K562 (cell line): ENCODE data around the gene RYK. TPM values are rescaled to one million over a fixed set of nuclear protein-coding genes. Genes with fewer than 3 reads are reported as not detected.

ENCODE experiments used
- HSF4 ChIP-seq: fragments of 250-450 bp; sonication (Bioruptor Pico); IDR thresholded peaks from 2 replicates; pipeline ENCODE4 v2.1.2; 2022; ENCODE audit warnings: mild to moderate bottlenecking, moderate library complexity, borderline replicate concordance
- NONO ChIP-seq, 2 experiments: fragments of 200-400 bp in 1 of 2; fragments of 450-650 bp in 1 of 2; formaldehyde crosslinking in 1 of 2; IDR thresholded peaks; 2 replicates each; pipeline ENCODE4 v1.6.1; 2017; ENCODE audit warnings: low read depth in 2 of 2, mild to moderate bottlenecking in 2 of 2, moderate library complexity in 2 of 2, low read length in 1 of 2
- TFAM ChIP-seq: fragments of 250-450 bp; sonication (Bioruptor Pico); conservative IDR thresholded peaks from 2 replicates; pipeline ENCODE4 v1.5.0; 2021; ENCODE audit warnings: mild to moderate bottlenecking, moderate library complexity
- ZNF134 ChIP-seq: fragments of 250-450 bp; sonication (Bioruptor Pico); conservative IDR thresholded peaks from 2 replicates; pipeline ENCODE4 v1.4.0; 2020
- polyA plus RNA-seq, 8 experiments: library from polyadenylated mRNA; depleted of rRNA in 4 of 8; stranded (reverse) in 5 of 8; unstranded in 3 of 8; fragments of >200 nt; fragmentation: Nextera tagmentation in 2 of 8; fragmentation: Illumina TruSeq in 1 of 8; extraction: Ambion mirVana in 2 of 8; extraction: Trizol in 1 of 8; gene quantifications; 2 replicates each; pipeline versions ENCODE4 v1.2.1 to v1.2.3, GENCODE V29; 2011 to 2014; ENCODE audit warnings: inconsistent platforms in 1 of 8, missing spikeins in 1 of 8
- total RNA-seq, 7 experiments: library from RNA; depleted of rRNA in 6 of 7; stranded (reverse); fragments of >200 nt in 6 of 7; fragmentation: Illumina TruSeq in 2 of 7; extraction: Trizol in 2 of 7; gene quantifications; 2 replicates each; pipeline versions ENCODE4 v1.2.1 to v1.2.3, GENCODE V29; 2011 to 2021; ENCODE audit warnings: low replicate concordance in 1 of 7
- TF ChIP-seq, protein P1 (sequence below), 2 experiments: fragments of 200-800 bp in 1 of 2; sonication (Bioruptor generic) in 1 of 2; sonication (generic) in 1 of 2; formaldehyde crosslinking in 1 of 2; IDR thresholded peaks in 1 of 2; conservative IDR thresholded peaks in 1 of 2; 2 replicates each; pipeline versions ENCODE4 v1.5.0 to v1.6.1; 2016 to 2020; ENCODE audit warnings: missing compliant biosample characterization in 1 of 2, missing genetic modification characterization in 1 of 2, missing genetic modification reagents in 1 of 2
- TF ChIP-seq, protein P2 (sequence below): fragments of 150-350 bp; conservative IDR thresholded peaks from 2 replicates; pipeline ENCODE4 v1.6.1; 2014; ENCODE audit warnings: low read length

Gene RYK
- total and polyA plus RNA-seq, 9 of the 15 experiments (the other 6 are each of a cell fraction or from before 2014, with no cell fraction given) = 4.2 to 29.5 (median 16.6) TPM

DNA sequence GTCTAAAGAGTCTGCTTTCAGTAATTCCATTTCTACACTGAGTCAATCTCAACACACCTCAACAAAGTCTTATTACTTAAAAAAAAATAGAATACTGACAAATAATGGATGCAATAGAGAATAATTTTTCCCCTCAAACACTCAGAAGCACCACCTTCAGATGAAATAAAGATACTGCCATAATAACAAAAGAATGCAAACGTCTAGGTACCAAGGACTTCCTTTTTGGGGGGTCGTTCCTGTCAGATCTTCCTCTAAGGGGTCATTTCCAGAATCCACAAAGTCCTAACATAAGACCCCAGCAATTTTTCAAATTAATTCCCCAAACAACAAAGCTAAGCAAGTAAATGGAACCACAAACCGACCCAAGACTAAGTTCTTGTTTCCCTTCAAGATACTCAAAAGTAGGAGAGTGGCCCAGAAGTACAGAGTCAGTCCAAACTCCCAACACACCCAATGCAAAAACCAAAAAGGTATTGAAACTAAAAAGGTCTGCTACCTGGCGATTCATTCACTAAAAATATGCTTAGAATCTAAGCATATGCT is 1.3 kb downstream of the RYK start (continued):
- no peak for TF ChIP-seq HSF4 (CRISPR knock-in tag)
- no peak for TF ChIP-seq TFAM (CRISPR knock-in tag)
- TF ChIP-seq, protein P1, sequence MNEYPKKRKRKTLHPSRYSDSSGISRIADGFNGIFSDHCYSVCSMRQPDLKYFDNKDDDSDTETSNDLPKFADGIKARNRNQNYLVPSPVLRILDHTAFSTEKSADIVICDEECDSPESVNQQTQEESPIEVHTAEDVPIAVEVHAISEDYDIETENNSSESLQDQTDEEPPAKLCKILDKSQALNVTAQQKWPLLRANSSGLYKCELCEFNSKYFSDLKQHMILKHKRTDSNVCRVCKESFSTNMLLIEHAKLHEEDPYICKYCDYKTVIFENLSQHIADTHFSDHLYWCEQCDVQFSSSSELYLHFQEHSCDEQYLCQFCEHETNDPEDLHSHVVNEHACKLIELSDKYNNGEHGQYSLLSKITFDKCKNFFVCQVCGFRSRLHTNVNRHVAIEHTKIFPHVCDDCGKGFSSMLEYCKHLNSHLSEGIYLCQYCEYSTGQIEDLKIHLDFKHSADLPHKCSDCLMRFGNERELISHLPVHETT (CRISPR knock-in tag; conservative IDR thresholded peaks at IDR 0.05 in 1 of 2, IDR thresholded peaks at IDR 0.05 in 1 of 2) = no peak
- TF ChIP-seq, protein P2, sequence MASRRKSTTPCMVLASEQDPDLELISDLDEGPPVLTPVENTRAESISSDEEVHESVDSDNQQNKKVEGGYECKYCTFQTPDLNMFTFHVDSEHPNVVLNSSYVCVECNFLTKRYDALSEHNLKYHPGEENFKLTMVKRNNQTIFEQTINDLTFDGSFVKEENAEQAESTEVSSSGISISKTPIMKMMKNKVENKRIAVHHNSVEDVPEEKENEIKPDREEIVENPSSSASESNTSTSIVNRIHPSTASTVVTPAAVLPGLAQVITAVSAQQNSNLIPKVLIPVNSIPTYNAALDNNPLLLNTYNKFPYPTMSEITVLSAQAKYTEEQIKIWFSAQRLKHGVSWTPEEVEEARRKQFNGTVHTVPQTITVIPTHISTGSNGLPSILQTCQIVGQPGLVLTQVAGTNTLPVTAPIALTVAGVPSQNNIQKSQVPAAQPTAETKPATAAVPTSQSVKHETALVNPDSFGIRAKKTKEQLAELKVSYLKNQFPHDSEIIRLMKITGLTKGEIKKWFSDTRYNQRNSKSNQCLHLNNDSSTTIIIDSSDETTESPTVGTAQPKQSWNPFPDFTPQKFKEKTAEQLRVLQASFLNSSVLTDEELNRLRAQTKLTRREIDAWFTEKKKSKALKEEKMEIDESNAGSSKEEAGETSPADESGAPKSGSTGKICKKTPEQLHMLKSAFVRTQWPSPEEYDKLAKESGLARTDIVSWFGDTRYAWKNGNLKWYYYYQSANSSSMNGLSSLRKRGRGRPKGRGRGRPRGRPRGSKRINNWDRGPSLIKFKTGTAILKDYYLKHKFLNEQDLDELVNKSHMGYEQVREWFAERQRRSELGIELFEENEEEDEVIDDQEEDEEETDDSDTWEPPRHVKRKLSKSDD = no peak
- TF ChIP-seq ZNF134 (CRISPR knock-in tag) = no peak
- TF ChIP-seq NONO (IDR thresholded peaks at IDR 0.05; ENCODE audit: low read depth in 2 of 2, low read length in 1 of 2) = no peak
